A673 (cell line): ENCODE measurements around the gene NCKAP5.

ENCODE experiments used
- EZH2 ChIP-seq: fragments of 200-600 bp; sonication (generic); IDR thresholded peaks from 2 replicates; pipeline ENCODE4 v1.6.1; 2017; ENCODE audit warnings: borderline replicate concordance, low read depth, mild to moderate bottlenecking, mixed read lengths, antibody characterized with exemption, low read length; ENCODE audit not compliant: poor library complexity, severe bottlenecking
- TF ChIP-seq, protein P1 (sequence below): fragments of 300-800, 200-600 bp; sonication (generic); conservative IDR thresholded peaks from 2 replicates; pipeline ENCODE4 v1.5.1; 2017; ENCODE audit warnings: low read depth, mild to moderate bottlenecking, antibody characterized with exemption, low read length, moderate library complexity, mixed read lengths

DNA sequence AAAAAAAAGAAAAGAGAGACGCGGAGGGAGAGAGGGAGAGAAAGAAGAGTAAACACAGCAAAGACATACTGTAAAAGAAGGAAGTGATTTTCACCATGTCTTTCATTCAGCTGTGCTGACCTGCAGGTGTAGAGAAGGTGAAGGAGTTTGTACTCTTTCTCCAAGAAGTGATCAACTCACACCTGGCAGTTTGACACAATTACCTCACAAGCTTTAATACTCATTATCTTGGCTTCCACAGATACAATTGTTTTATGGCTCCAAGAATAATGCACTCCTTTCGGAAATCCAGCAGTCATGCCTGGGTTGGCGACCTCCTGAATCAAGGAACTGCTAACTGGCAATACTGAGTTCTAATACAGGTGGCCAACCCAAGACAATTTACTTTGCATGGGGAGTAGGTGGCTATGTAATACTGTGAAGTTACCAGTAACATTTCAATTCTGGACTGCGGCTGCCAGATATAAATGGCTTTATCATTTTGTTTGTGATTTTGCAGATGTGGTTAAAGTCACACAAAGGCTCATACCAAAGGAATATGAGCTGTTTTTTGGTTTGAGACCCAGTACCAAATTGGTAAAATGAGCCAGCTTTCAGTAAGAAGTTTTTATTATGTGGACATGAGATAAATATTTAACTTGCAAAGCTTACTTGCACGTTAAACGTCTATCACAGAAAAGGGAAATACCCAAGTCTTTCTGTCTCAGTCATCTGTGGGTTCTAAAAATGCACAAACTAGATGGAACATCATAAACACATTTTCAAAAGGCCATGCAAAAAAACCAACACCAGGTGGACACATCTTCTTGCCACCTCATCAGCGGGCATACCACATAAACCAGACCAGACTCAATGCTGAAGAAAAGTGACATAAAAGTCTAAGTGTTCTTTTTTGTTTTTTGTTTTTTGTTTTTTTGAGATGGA lies 69.3 kb downstream of the NCKAP5 start:
- TF ChIP-seq, protein P1, sequence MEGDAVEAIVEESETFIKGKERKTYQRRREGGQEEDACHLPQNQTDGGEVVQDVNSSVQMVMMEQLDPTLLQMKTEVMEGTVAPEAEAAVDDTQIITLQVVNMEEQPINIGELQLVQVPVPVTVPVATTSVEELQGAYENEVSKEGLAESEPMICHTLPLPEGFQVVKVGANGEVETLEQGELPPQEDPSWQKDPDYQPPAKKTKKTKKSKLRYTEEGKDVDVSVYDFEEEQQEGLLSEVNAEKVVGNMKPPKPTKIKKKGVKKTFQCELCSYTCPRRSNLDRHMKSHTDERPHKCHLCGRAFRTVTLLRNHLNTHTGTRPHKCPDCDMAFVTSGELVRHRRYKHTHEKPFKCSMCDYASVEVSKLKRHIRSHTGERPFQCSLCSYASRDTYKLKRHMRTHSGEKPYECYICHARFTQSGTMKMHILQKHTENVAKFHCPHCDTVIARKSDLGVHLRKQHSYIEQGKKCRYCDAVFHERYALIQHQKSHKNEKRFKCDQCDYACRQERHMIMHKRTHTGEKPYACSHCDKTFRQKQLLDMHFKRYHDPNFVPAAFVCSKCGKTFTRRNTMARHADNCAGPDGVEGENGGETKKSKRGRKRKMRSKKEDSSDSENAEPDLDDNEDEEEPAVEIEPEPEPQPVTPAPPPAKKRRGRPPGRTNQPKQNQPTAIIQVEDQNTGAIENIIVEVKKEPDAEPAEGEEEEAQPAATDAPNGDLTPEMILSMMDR, result no peak
- no peak for TF ChIP-seq EZH2
